HepG2 (cell line): ENCODE measurements around the gene JAK1. TPM values are rescaled to one million over a fixed set of nuclear protein-coding genes. Genes with fewer than 3 reads are reported as not detected.

ENCODE experiments used
- ATAC-seq: fragments of 200-7000 bp; cut with Tn5 transposase; 3 replicates; pipeline ENCODE4 v1.9.1; 2020; ENCODE audit warnings: mild to moderate bottlenecking, moderate library complexity
- BruUV-seq: library from RNA; stranded (reverse); fragments of 400-500 nt; replicated peaks from 2 replicates; lab custom pipeline; 2021; lab: Mats Ljungman, UMichigan
- CTCF ChIA-PET: fragments of 300-600 bp; formaldehyde crosslinking; extraction: SDS; loops from one replicate; lab custom pipeline; 2021; ENCODE audit warnings: low total read pairs, inconsistent platforms, low intra/inter-chr PET ratio; lab: Yijun Ruan, JAX
- POLR2A ChIA-PET: fragments of 350-600 bp; sonication (Branson Sonifier 250); formaldehyde crosslinking; loops from one replicate; lab custom pipeline; 2020; ENCODE audit warnings: antibody characterized with exemption, inconsistent platforms; lab: Yijun Ruan, JAX
- DNase-seq: peaks from one replicate; pipeline ENCODE4 v3.0.0-alpha.2; 2015; ENCODE audit warnings: low spot score
- FAIRE-seq: peaks from 3 replicates; lab custom pipeline; 2011; peaks lifted over from hg19 to GRCh38; lab: Jason Lieb, UNC
- H2AFZ ChIP-seq: one replicate; pipeline ENCODE4 v1.6.1; 2011; ENCODE audit warnings: low read length, inconsistent platforms
- H3K27ac ChIP-seq: fragments of 300-600 bp; 3 replicates; pipeline ENCODE4 v1.8.0; 2011; ENCODE audit warnings: mixed run types, mild to moderate bottlenecking, mixed read lengths, low read length, inconsistent platforms; ENCODE audit not compliant: insufficient read depth; ENCODE audit errors: extremely low read length
- H3K27me3 ChIP-seq, 2 experiments: fragments of 200-600 bp in 1 of 2; 2 replicates in 1 of 2; 3 replicates in 1 of 2; pipeline versions ENCODE4 v1.6.0 to v1.8.0; 2011; ENCODE audit warnings: low read length in 2 of 2, mild to moderate bottlenecking in 2 of 2, moderate library complexity in 2 of 2, inconsistent platforms in 1 of 2; ENCODE audit not compliant: insufficient read depth in 2 of 2, control insufficient read depth in 1 of 2
- H3K36me3 ChIP-seq, 2 experiments: fragments of 200-600 bp in 1 of 2; replicated peaks in 1 of 2; 2 replicates in 1 of 2; 3 replicates in 1 of 2; pipeline versions ENCODE4 v1.5.1 to v1.8.0; 2011; ENCODE audit warnings: low read length in 2 of 2, inconsistent platforms in 1 of 2; ENCODE audit not compliant: insufficient read depth in 2 of 2, control insufficient read depth in 1 of 2
- H3K4me1 ChIP-seq: 2 replicates; pipeline ENCODE4 v1.5.1; 2012; ENCODE audit warnings: low read length, inconsistent platforms; ENCODE audit not compliant: insufficient read depth
- H3K4me2 ChIP-seq: 2 replicates; pipeline ENCODE4 v1.6.0; 2011; ENCODE audit warnings: low read depth, low read length, inconsistent platforms
- H3K4me3 ChIP-seq, 3 experiments: fragments of 200-600 bp in 1 of 3; sonication (generic), shearing (Covaris generic) in 1 of 3; replicated peaks in 1 of 3; 2 replicates each; pipeline ENCODE4 v1.5.1; 2011 to 2016; ENCODE audit warnings: low read length in 3 of 3, inconsistent platforms in 2 of 3, low read depth in 2 of 3, mild to moderate bottlenecking in 2 of 3, control low read depth in 1 of 3, mixed read lengths in 1 of 3; ENCODE audit not compliant: insufficient read depth in 1 of 3
- H3K79me2 ChIP-seq: one replicate; pipeline ENCODE4 v1.6.1; 2011; ENCODE audit warnings: low read length, inconsistent platforms; ENCODE audit not compliant: insufficient read depth
- H3K9ac ChIP-seq: 2 replicates; pipeline ENCODE4 v1.6.0; 2011; ENCODE audit warnings: mild to moderate bottlenecking, low read depth, low read length, inconsistent platforms; ENCODE audit not compliant: insufficient read depth
- H3K9me3 ChIP-seq: 2 replicates; pipeline ENCODE4 v1.5.1; 2012; ENCODE audit warnings: mild to moderate bottlenecking, low read length
- H4K20me1 ChIP-seq: 2 replicates; pipeline ENCODE4 v1.6.0; 2011; ENCODE audit warnings: inconsistent platforms, mild to moderate bottlenecking, low read length, moderate library complexity; ENCODE audit not compliant: insufficient read depth
- ELF3 ChIP-seq: IDR thresholded peaks from 2 replicates; pipeline ENCODE4 v1.6.1; 2016; ENCODE audit warnings: missing genetic modification reagents, missing compliant biosample characterization
- GFI1 ChIP-seq: sonication (generic); formaldehyde crosslinking; IDR thresholded peaks from 2 replicates; pipeline ENCODE4 v1.5.0; 2020; ENCODE audit warnings: missing genetic modification reagents, mild to moderate bottlenecking, borderline replicate concordance
- HDAC1 ChIP-seq: sonication (generic); formaldehyde crosslinking; IDR thresholded peaks from 2 replicates; pipeline ENCODE4 v1.5.1; 2020; ENCODE audit warnings: mild to moderate bottlenecking, missing genetic modification reagents
- KDM2A ChIP-seq: sonication (generic); formaldehyde crosslinking; IDR thresholded peaks from 2 replicates; pipeline ENCODE4 v1.4.0; 2020; ENCODE audit warnings: low read depth, missing genetic modification reagents, borderline replicate concordance
- MIER2 ChIP-seq: IDR thresholded peaks from 2 replicates; pipeline ENCODE4 v1.6.1; 2016; ENCODE audit warnings: missing biosample characterization, missing genetic modification reagents
- PPARG ChIP-seq: conservative IDR thresholded peaks from 2 replicates; pipeline ENCODE4 v1.6.1; 2016; ENCODE audit warnings: missing biosample characterization, missing genetic modification reagents
- RFX1 ChIP-seq: fragments of 450-650 bp; IDR thresholded peaks from 2 replicates; pipeline ENCODE4 v1.6.1; 2017
- RORA ChIP-seq: sonication (generic); formaldehyde crosslinking; IDR thresholded peaks from 2 replicates; pipeline ENCODE4 v1.5.0; 2020; ENCODE audit warnings: mild to moderate bottlenecking, missing genetic modification reagents, moderate library complexity
- SAP130 ChIP-seq: IDR thresholded peaks from 2 replicates; pipeline ENCODE4 v1.6.1; 2016; ENCODE audit warnings: low read depth
- SOX5 ChIP-seq: IDR thresholded peaks from 2 replicates; pipeline ENCODE4 v1.6.1; 2016; ENCODE audit warnings: borderline replicate concordance
- STAG1 ChIP-seq: sonication (generic); formaldehyde crosslinking; IDR thresholded peaks from 2 replicates; pipeline ENCODE4 v1.4.0; 2020; ENCODE audit warnings: missing genetic modification reagents
- TOPORS ChIP-seq: sonication (generic); formaldehyde crosslinking; IDR thresholded peaks from 2 replicates; pipeline ENCODE4 v1.8.0; 2023; ENCODE audit warnings: mild to moderate bottlenecking, missing genetic modification reagents
- UBTF ChIP-seq: sonication (generic); formaldehyde crosslinking; IDR thresholded peaks from 2 replicates; pipeline ENCODE4 v1.4.0; 2020; ENCODE audit warnings: mild to moderate bottlenecking, missing genetic modification reagents
- ZBTB37 ChIP-seq: sonication (generic); formaldehyde crosslinking; IDR thresholded peaks from 2 replicates; pipeline ENCODE4 v1.4.0; 2020; ENCODE audit warnings: mild to moderate bottlenecking, missing genetic modification reagents
- ZNF432 ChIP-seq: sonication (generic); formaldehyde crosslinking; IDR thresholded peaks from 2 replicates; pipeline ENCODE4 v1.5.0; 2020; ENCODE audit warnings: missing genetic modification reagents, mild to moderate bottlenecking, borderline replicate concordance
- ZNF687 ChIP-seq: sonication (generic); formaldehyde crosslinking; IDR thresholded peaks from 2 replicates; pipeline ENCODE4 v1.5.1; 2020; ENCODE audit warnings: mild to moderate bottlenecking, missing genetic modification reagents, moderate library complexity
- ZNF879 ChIP-seq: sonication (generic); formaldehyde crosslinking; IDR thresholded peaks from 2 replicates; pipeline ENCODE4 v1.8.1; 2023; ENCODE audit warnings: missing genetic modification reagents
- ZSCAN31 ChIP-seq: sonication (generic); formaldehyde crosslinking; IDR thresholded peaks from 2 replicates; pipeline ENCODE4 v1.5.0; 2020; ENCODE audit warnings: low read depth, mild to moderate bottlenecking, missing genetic modification reagents
- WGBS: methylation state at CpG from one replicate; pipeline ENCODE4 v1.1.6; 2017; ENCODE audit warnings: low lambda C conversion rate; 5-methylcytosine and 5-hydroxymethylcytosine counted together
- in situ Hi-C: cut with HindIII; loops from 2 replicates; pipeline ENCODE4 v1.10.0; 2017; ENCODE audit warnings: low pct_unique_long_range_greater_than_20kb; ENCODE audit not compliant: extremely low pct_ligation_motif_present
- intact Hi-C: fragments of 100-400 bp; cut with micrococcal nuclease; formaldehyde crosslinking; loops from one replicate; pipeline ENCODE4 v1.10.0; 2022; ENCODE audit not compliant: unreplicated experiment
- polyA plus RNA-seq, 8 experiments: library from polyadenylated mRNA; depleted of rRNA in 3 of 8; stranded (reverse) in 7 of 8; unstranded in 1 of 8; fragments of >200 nt; fragmentation: Illumina TruSeq in 4 of 8; extraction: Trizol in 4 of 8; gene quantifications; 2 replicates each; pipeline versions ENCODE4 v1.2.1 to v1.2.3, GENCODE V29; 2011 to 2016; ENCODE audit warnings: low read depth in 4 of 8, missing spikeins in 1 of 8, mixed read lengths in 1 of 8; ENCODE audit not compliant: insufficient read depth in 1 of 8
- total RNA-seq, 5 experiments: library from RNA; depleted of rRNA; stranded (reverse); fragments of >200 nt; fragmentation: Illumina TruSeq; extraction: Trizol; gene quantifications; 2 replicates each; pipeline ENCODE4 v1.2.3, GENCODE V29; 2016; ENCODE audit warnings: low read depth in 1 of 5

The JAK1 gene
- total and polyA plus RNA-seq, 2 of the 13 experiments (the other 11 are each of a cell fraction or from before 2014, with no cell fraction given), result 23.9 to 42.4 TPM

DNA sequence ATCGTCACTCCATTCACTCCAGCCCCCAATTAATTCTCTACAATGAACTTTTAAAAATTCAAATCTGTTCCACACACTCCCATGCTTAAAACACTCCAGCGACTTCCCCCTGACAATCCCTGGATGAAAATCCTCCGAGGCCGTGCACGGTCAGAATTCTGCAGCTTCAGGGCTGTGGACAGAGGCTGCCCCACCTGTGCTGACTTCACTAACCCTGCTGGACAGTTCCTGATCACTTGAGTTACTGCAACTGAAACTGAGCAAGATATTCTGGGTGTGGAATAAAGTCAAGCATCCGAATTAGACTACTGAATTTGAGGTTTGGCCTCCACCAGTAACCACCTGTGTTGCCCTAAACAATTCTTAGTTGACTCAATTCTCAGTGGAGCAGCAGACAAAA, 1.0 kb upstream of the JAK1 start:
- in situ Hi-C loops (loop anchor here (10.0 kb wide), 1 partner anchor 73 kb away; no protein-coding TSS in a partner anchor), intact Hi-C loops (loop anchor here (2.0 to 5.0 kb wide), 4 partner anchors 13 to 105 kb away; no protein-coding TSS in a partner anchor)
- Histone ChIP-seq H3K4me3 (peak overlapping the region; percentile 78 to 95 (median 86)), H3K9me3 (no peaks in the 10 kb centered on the region), H3K27ac (no peak overlapping the region), H4K20me1 (peaks cover 13% of the 10 kb centered on the region; the same call in 1 of the 2 replicates), H3K79me2 (peaks cover 34% of the 10 kb centered on the region), H3K4me1 (peaks cover 53% of the 10 kb centered on the region), H3K27me3 (peaks cover 0 to 3% of the 10 kb centered on the region in 2 experiments; a peak in 2 of 5 replicates), H3K9ac (peak overlapping the region; percentile 58; the same call in 1 of the 2 replicates), H3K36me3 (no peaks in the 10 kb centered on the region), H2AFZ (peak overlapping the region; percentile 85), H3K4me2 (peak overlapping the region; percentile 87)
- ATAC-seq (peak; percentile 66), FAIRE-seq (peak; percentile 50), DNase-seq (no peak)
- BruUV-seq, result no TSS peak
- 0% methylated on average over 6 of the region's 6 CpGs for WGBS
- CTCF ChIA-PET, result no interaction called here
- POLR2A ChIA-PET, result interaction anchor here (0.7 to 2.4 kb wide), 7 partner anchors 14 to 69 kb away, joined by 3 to 9 read pairs (median 4); no protein-coding TSS in a partner anchor
- TF ChIP-seq HDAC1, result no peak
- TF ChIP-seq ZNF879 (CRISPR knock-in tag), result no peak
- TF ChIP-seq PPARG (CRISPR knock-in tag), result no peak
- TF ChIP-seq STAG1 (CRISPR knock-in tag), result peak; percentile 24
- TF ChIP-seq GFI1 (CRISPR knock-in tag), result 0 out of 2 replicates have a peak, but pooled peaks have one; percentile 36
- TF ChIP-seq ZBTB37, result no peak
- no peak for TF ChIP-seq ZSCAN31 (CRISPR knock-in tag)
- TF ChIP-seq UBTF (CRISPR knock-in tag), result no peak
- no peak for TF ChIP-seq TOPORS (CRISPR knock-in tag)
- TF ChIP-seq KDM2A (CRISPR knock-in tag), result no peak
- no peak for TF ChIP-seq RFX1
- no peak for TF ChIP-seq RORA
- no peak for TF ChIP-seq SOX5 (CRISPR knock-in tag)
- no peak for TF ChIP-seq ZNF687
- TF ChIP-seq SAP130 (CRISPR knock-in tag), result peak; percentile 78
- peak; percentile 94 for TF ChIP-seq MIER2 (CRISPR knock-in tag)
- 0 out of 2 replicates have a peak, but pooled peaks have one; percentile 13 for TF ChIP-seq ELF3 (CRISPR knock-in tag)
- no peak for TF ChIP-seq ZNF432
